ENCODE measurements around the gene PDGFRB.

The PDGFRB gene

GRCh38 chr5:150118561-150119229 lies 37.0 kb downstream of the PDGFRB start:
- TF ChIP-seq USF1 (IDR thresholded peaks at IDR 0.05) (no peak), TAF1 (IDR thresholded peaks at IDR 0.05; ENCODE audit: low read depth) (no peak), FOXM1 (IDR thresholded peaks at IDR 0.05; ENCODE audit: borderline replicate concordance, low read depth) (no peak), ZBTB7A (IDR thresholded peaks at IDR 0.05; ENCODE audit: low read depth) (no peak), CREB1 (IDR thresholded peaks at IDR 0.05; ENCODE audit: low read depth) (no peak), REST (IDR thresholded peaks at IDR 0.05; ENCODE audit: low read depth) (no peak), CEBPB (IDR thresholded peaks at IDR 0.05) (no peak), TCF12 (IDR thresholded peaks at IDR 0.05; ENCODE audit: low read depth) (no peak), MAX (IDR thresholded peaks at IDR 0.05) (no peak), EP300 (IDR thresholded peaks at IDR 0.05; ENCODE audit: borderline replicate concordance) (no peak), EGR1 (IDR thresholded peaks at IDR 0.05) (no peak), NFIC (IDR thresholded peaks at IDR 0.05) (no peak), RAD21 (IDR thresholded peaks at IDR 0.05; ENCODE audit: low read depth) (no peak), YY1 (IDR thresholded peaks at IDR 0.05; ENCODE audit: low read depth) (no peak)

GRCh38 chr5:150117945-150118560 lies 37.6 kb downstream of the PDGFRB start:
- TF ChIP-seq CEBPB (IDR thresholded peaks at IDR 0.05) (no peak), EGR1 (IDR thresholded peaks at IDR 0.05) (no peak), TEAD4 (IDR thresholded peaks at IDR 0.05) (no peak), NFIC (IDR thresholded peaks at IDR 0.05) (no peak), TAF1 (IDR thresholded peaks at IDR 0.05; ENCODE audit: low read depth) (no peak), FOXM1 (IDR thresholded peaks at IDR 0.05; ENCODE audit: borderline replicate concordance, low read depth) (no peak), RAD21 (IDR thresholded peaks at IDR 0.05; ENCODE audit: low read depth) (no peak), MAX (IDR thresholded peaks at IDR 0.05) (no peak), CREB1 (IDR thresholded peaks at IDR 0.05; ENCODE audit: low read depth) (no peak), EP300 (IDR thresholded peaks at IDR 0.05; ENCODE audit: borderline replicate concordance) (no peak), REST (IDR thresholded peaks at IDR 0.05; ENCODE audit: low read depth) (no peak)

DNA sequence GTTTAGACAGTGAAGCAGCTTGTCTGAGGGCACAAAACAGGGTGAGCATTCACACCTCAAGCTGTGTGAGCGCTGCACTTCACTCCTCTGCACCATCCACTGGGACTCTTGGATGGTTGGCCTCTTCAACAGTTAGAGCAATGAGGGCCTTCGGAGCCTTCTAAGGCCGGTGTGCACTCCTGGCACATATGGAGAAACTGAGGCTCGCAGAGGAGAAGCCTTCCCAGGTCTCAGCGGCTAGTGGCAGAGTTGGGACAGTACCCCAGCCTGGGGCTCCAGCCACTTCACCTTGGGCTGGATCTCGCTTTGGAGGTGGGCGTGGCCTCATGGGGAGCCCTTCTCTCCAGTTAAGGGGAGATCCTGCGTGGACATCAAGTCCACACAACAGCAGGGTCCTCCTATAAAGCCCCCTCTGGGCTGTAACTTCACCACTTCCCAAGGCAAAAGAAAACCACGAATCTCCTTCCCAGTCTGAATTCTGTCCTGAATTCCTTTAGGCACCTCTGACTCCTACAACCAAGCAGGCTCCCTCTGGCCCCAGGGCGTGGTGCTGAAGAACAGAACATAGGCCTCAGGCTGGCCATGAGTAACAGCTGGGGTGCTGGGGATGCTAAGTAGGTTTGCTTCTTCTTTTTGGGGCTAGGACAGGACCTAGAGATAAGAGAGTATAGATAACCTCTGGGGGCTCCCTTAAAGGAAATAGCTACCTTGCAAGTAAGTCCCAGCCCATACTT lies 38.8 kb downstream of the PDGFRB start:
- TF ChIP-seq CREB1 (IDR thresholded peaks at IDR 0.05; ENCODE audit: low read depth) (no peak), NFIC (IDR thresholded peaks at IDR 0.05) (no peak), TAF1 (IDR thresholded peaks at IDR 0.05; ENCODE audit: low read depth) (no peak), MAX (IDR thresholded peaks at IDR 0.05) (no peak), EP300 (IDR thresholded peaks at IDR 0.05; ENCODE audit: borderline replicate concordance) (no peak)

- TF ChIP-seq FOXM1 (IDR thresholded peaks at IDR 0.05; ENCODE audit: borderline replicate concordance, low read depth), result no peak
- TF ChIP-seq CEBPB (IDR thresholded peaks at IDR 0.05), result no peak
- TF ChIP-seq CREB1 (IDR thresholded peaks at IDR 0.05; ENCODE audit: low read depth), result no peak
- no peak for TF ChIP-seq RAD21 (IDR thresholded peaks at IDR 0.05; ENCODE audit: low read depth)
- no peak for TF ChIP-seq MAX (IDR thresholded peaks at IDR 0.05)
- TF ChIP-seq REST (IDR thresholded peaks at IDR 0.05; ENCODE audit: low read depth), result no peak
- no peak for TF ChIP-seq USF1 (IDR thresholded peaks at IDR 0.05)
- TF ChIP-seq TAF1 (IDR thresholded peaks at IDR 0.05; ENCODE audit: low read depth), result no peak
- no peak for TF ChIP-seq TCF12 (IDR thresholded peaks at IDR 0.05; ENCODE audit: low read depth)
Observed at GRCh38 chr5:150114773-150115408, 40.8 kb downstream of the PDGFRB start.
